Thyroid gland (tissue), 4 donors: ENCODE data around the gene DUXA. TPM values are rescaled to one million over a fixed set of nuclear protein-coding genes. Genes with fewer than 3 reads are reported as not detected.

Experiments
- DNase-seq, 2 donors: peaks; one replicate each; pipeline ENCODE4 v3.0.0-alpha.2; 2019
- H3K27ac ChIP-seq, 3 donors: fragments of 200-600 bp; sonication (generic); 1 replicate in 2 of 3; 2 replicates in 1 of 3; pipeline ENCODE4 v1.5.1; 2016 to 2019; ENCODE audit warnings: mild to moderate bottlenecking in 1 of 3, moderate library complexity in 1 of 3
- H3K27me3 ChIP-seq: fragments of 200-600 bp; sonication (generic); one replicate; pipeline ENCODE4 v1.5.1; 2019
- H3K36me3 ChIP-seq, 2 donors: fragments of 200-600 bp; sonication (generic); one replicate each; pipeline ENCODE4 v1.5.1; 2016 to 2019
- H3K4me1 ChIP-seq, 2 donors: fragments of 200-600 bp; sonication (generic); one replicate each; pipeline ENCODE4 v1.5.1; 2017 to 2019
- H3K4me3 ChIP-seq, 3 donors: fragments of 200-600 bp; sonication (generic); replicated peaks in 1 of 3; 1 replicate in 2 of 3; 2 replicates in 1 of 3; pipeline ENCODE4 v1.5.1; 2016; ENCODE audit warnings: mild to moderate bottlenecking in 1 of 3
- H3K9me3 ChIP-seq: fragments of 200-600 bp; sonication (generic); one replicate; pipeline ENCODE4 v1.5.1; 2017
- CTCF ChIP-seq, 6 experiments: fragments of 200-600 bp in 3 of 6; fragments of 450-650 bp in 3 of 6; sonication (generic) in 3 of 6; IDR thresholded peaks; one replicate each; pipeline ENCODE4 v1.5.1; 2016 to 2019; ENCODE audit warnings: antibody characterized with exemption in 6 of 6, mild to moderate bottlenecking in 2 of 6, inconsistent platforms in 1 of 6, moderate library complexity in 1 of 6
- POLR2A ChIP-seq, 2 donors: fragments of 450-650 bp; IDR thresholded peaks; one replicate each; pipeline ENCODE4 v1.6.1; 2017; ENCODE audit warnings: antibody characterized with exemption in 2 of 2, mild to moderate bottlenecking in 2 of 2, moderate library complexity in 1 of 2
- WGBS, 2 donors: methylation state at CpG; one replicate each; pipeline ENCODE4 v1.1.5; 2017; 5-methylcytosine and 5-hydroxymethylcytosine counted together
- intact Hi-C: fragments of 100-400 bp; cut with DNase I; formaldehyde crosslinking; loops from one replicate; pipeline ENCODE4 v1.15.1; 2023
- small RNA-seq: library from RNA; depleted of rRNA; stranded (forward); fragments of <200 nt; gene quantifications from one replicate; pipeline ENCODE3, GENCODE V24; 2016
- total RNA-seq, 4 donors: library from RNA; depleted of rRNA; stranded (reverse); fragments of >200 nt; gene quantifications; one replicate each; pipeline ENCODE4 v1.2.3, GENCODE V29; 2016

The DUXA gene
- total RNA-seq, 4 donors from 2014 or later: not detected

DNA sequence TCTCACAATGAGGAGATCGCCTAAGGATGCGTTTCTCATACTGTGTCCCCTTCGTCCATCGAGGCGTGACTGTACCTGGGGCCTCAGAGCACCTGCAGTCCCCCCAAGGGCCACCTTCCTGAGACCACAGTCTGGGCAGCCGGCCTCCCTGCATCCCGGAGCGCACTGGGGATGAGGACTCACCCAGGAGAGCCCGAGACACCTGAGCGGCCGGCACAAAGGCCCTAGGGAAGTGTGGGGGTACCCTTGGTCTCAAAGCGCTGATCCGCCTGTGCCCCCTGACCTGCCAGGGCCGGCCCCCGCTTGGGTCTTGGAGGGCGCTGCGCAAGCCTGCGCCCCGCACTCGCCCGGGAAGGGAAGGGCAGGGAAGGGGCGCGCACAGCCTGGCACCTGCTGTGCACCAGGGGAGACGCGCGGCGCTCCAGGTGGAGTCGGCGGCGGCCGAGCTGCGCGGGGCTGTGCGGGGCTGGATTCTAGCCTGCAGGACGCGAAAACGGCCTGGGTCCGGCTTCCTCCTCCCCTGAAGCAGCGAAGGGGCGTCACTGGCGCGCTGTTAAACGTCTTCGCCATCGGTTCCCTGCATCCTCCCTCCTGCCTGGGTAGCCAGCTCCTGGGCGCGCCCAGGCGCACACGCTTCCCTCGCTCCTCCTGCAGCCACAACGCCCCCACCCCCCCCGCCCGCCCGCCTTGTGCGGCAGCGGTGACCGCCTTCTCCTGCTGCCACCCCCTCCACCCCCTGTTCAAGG, 61.1 kb downstream of the DUXA start:
- H3K9me3 ChIP-seq: no peaks in the 10 kb centered on the region

More for the DNA sequence above, 61.1 kb downstream of the DUXA start:
- no peaks in the 10 kb centered on the region for H3K4me1 ChIP-seq
- no peak overlapping the region for H3K4me3 ChIP-seq
- no peak for DNase-seq
- no peaks in the 10 kb centered on the region for H3K27me3 ChIP-seq
- WGBS, 2 donors: 22 to 30% methylated on average over 6 to 12 of the region's 57 CpGs
- H3K36me3 ChIP-seq: no peaks in the 10 kb centered on the region
- no peak overlapping the region for H3K27ac ChIP-seq
- intact Hi-C loops: no loop called here
- TF ChIP-seq POLR2A (IDR thresholded peaks at IDR 0.05): no peak
- TF ChIP-seq CTCF (IDR thresholded peaks at IDR 0.05): no peak

Small RNA genes lying within 50 kb of the gene (small RNA-seq; reads per million reads assigned to genes)
- not detected for gene AC025588.3

Other genes starting within 250 kb of the DUXA start
- not detected for gene USP29, start 47.5 kb downstream of the DUXA start, total RNA-seq
- gene ZIM3, start 22.3 kb downstream of the DUXA start, total RNA-seq: not detected
- 10 to 100 TPM; 28.2 to 90.3 (median 44.4) TPM for gene ZNF264, start 24.0 kb upstream of the DUXA start, total RNA-seq
- 1 to 10 TPM in 1 of 4 donors, under 1 TPM in 2, not detected in 1; 0.89 to 2.1 (median 0.98) TPM for gene AURKC, start 63.5 kb upstream of the DUXA start, total RNA-seq
- 10 to 100 TPM; 16.3 to 27.5 (median 21.0) TPM for gene ZNF805, start 73.1 kb upstream of the DUXA start, total RNA-seq
- 100 to 1,000 TPM in 1 of 4 donors, 10 to 100 TPM in 3; 88.0 to 139 (median 92.3) TPM for gene ZNF460, start 113.0 kb upstream of the DUXA start, total RNA-seq
- 10 to 100 TPM; 10.6 to 17.2 (median 14.7) TPM for gene ZNF543, start 153.0 kb upstream of the DUXA start, total RNA-seq
- gene ZNF304, start 183.8 kb upstream of the DUXA start, total RNA-seq: 10 to 100 TPM; 10.7 to 14.1 (median 13.9) TPM
- 10 to 100 TPM in 3 of 4 donors, 1 to 10 TPM in 1; 8.7 to 38.3 (median 23.0) TPM for gene TRAPPC2B, start 196.1 kb upstream of the DUXA start, total RNA-seq
- gene ZNF547, start 196.1 kb upstream of the DUXA start, total RNA-seq: 1 to 10 TPM; 2.5 to 7.0 (median 4.6) TPM
- gene ZNF548, start 222.4 kb upstream of the DUXA start, total RNA-seq: 10 to 100 TPM; 22.3 to 31.0 (median 28.1) TPM
- gene ZNF17, start 243.7 kb upstream of the DUXA start, total RNA-seq: 10 to 100 TPM; 17.8 to 33.1 (median 20.8) TPM